Heart right ventricle (tissue), 16 donors: ENCODE data around the gene CACTIN. TPM values are rescaled to one million over a fixed set of nuclear protein-coding genes. Genes with fewer than 3 reads are reported as not detected.

ENCODE experiments used
- ATAC-seq, 8 donors: fragments of 200-7000 bp; cut with Tn5 transposase; one replicate each; pipeline ENCODE4 v1.9.1; 2020; ENCODE audit warnings: mild to moderate bottlenecking in 8 of 8, moderate library complexity in 8 of 8, moderate number of reproducible peaks in 1 of 8
- DNase-seq, 2 donors: peaks; one replicate each; pipeline ENCODE4 v3.0.0-alpha.2; 2020
- H3K27ac ChIP-seq, 10 donors: fragments of 200-600 bp; sonication (generic) in 2 of 10; one replicate each; pipeline versions ENCODE4 v1.5.0 to v1.8.0; 2020 to 2022; ENCODE audit warnings: mild to moderate bottlenecking in 3 of 10
- H3K27me3 ChIP-seq, 7 donors: fragments of 200-600 bp; one replicate each; pipeline ENCODE4 v1.8.0; 2021 to 2022; ENCODE audit warnings: mild to moderate bottlenecking in 2 of 7
- H3K36me3 ChIP-seq, 9 donors: fragments of 200-600 bp; sonication (generic) in 1 of 9; one replicate each; pipeline versions ENCODE4 v1.5.0 to v1.8.0; 2020 to 2022; ENCODE audit warnings: mild to moderate bottlenecking in 2 of 9
- H3K4me1 ChIP-seq, 9 donors: fragments of 200-600 bp; sonication (generic) in 1 of 9; one replicate each; pipeline versions ENCODE4 v1.5.0 to v1.8.0; 2020 to 2022; ENCODE audit warnings: mild to moderate bottlenecking in 4 of 9
- H3K4me3 ChIP-seq, 10 donors: fragments of 200-600 bp; sonication (generic) in 2 of 10; one replicate each; pipeline versions ENCODE4 v1.5.0 to v1.8.0; 2020 to 2022; ENCODE audit warnings: mild to moderate bottlenecking in 7 of 10, moderate library complexity in 2 of 10
- H3K9me3 ChIP-seq, 11 donors: fragments of 200-600 bp in 10 of 11; sonication (generic) in 2 of 11; one replicate each; pipeline versions ENCODE4 v1.5.0 to v1.8.0; 2013 to 2022; ENCODE audit warnings: mild to moderate bottlenecking in 2 of 11, control low read depth in 1 of 11, moderate library complexity in 1 of 11
- WGBS, 2 donors: extraction: QIAGEN DNeasy Blood & Tissue Kit; methylation state at CpG; one replicate each; pipeline ENCODE4 v1.1.7; 2013; ENCODE audit warnings: inconsistent platforms in 1 of 2; 5-methylcytosine and 5-hydroxymethylcytosine counted together
- intact Hi-C, 10 donors: fragments of 100-400 bp; cut with DNase I; formaldehyde crosslinking; loops; one replicate each; pipeline versions ENCODE4 v1.11.1 to v1.14.2; 2022
- polyA plus RNA-seq, 2 donors: library from polyadenylated mRNA; stranded (reverse); fragments of 200-250 nt; gene quantifications; one replicate each; pipeline ENCODE4 v1.2.3, GENCODE V29; 2013
- total RNA-seq, 10 donors: library from RNA; stranded (reverse); fragmentation: NEBNext Ultra II Directional in 3 of 10; extraction: Animal tissue kit (Norgen Biotek cat#: 25700) in 3 of 10; gene quantifications; one replicate each; pipeline versions ENCODE4 v1.2.1 to v1.2.4, GENCODE V29; 2021 to 2023
- TF ChIP-seq, protein P1 (sequence below), 9 donors: fragments of 200-600 bp; sonication (generic) in 2 of 9; IDR thresholded peaks; one replicate each; pipeline versions ENCODE4 v1.5.0 to v1.8.0; 2021 to 2022; ENCODE audit warnings: antibody characterized with exemption in 9 of 9, mild to moderate bottlenecking in 5 of 9, moderate library complexity in 1 of 9
- donor health status: Arrhythmogenic right ventricular cardiomyopathy.
- donor health status: ischemic (EF 13 %, LVEDD 7.1; RV severe dilation, severe dysfunction).
- donor health status: healthy with polysubstance abuse.
- donor health status: DM: no; HTN: yes; CAD: no.
- donor health status: DM: no; HTN: no; CAD: no.
- donor health status: ischemic (EF 25% LVEDD 6.9; RV normal size, moderate dysfunction).
- donor health status: ischemic (EF 25% LVEDD 5.7; RV mildly dilated, moderate dysfunction).
- donor health status: healthy.
- donor health status: DM: yes; HTN: yes; CAD: no.
- donor health status: Ischemic cardiomyopathy.
- donor health status: ischemic (EF 35%, LVEDD 5.7; RV mildly dilated, moderate dysfunction).
- donor health status: nonischemic (EF 11% LVEDD 7.7; RV severe dilation, severe dysfunction).
- donor health status: DM: yes; HTN: yes; CAD: no.
- donor health status: PGD.
- donor health status: ischemic (EF 29% LVEDD 5.4; RV normal size, mild dysfunction).
- donor health status: nonischemic (EF 23%, LVEDD 6.1; RV moderate dilation, normal function).

CACTIN gene
- total and polyA plus RNA-seq, 12 donors: 9.7 to 17.6 (median 12.7) TPM

DNA sequence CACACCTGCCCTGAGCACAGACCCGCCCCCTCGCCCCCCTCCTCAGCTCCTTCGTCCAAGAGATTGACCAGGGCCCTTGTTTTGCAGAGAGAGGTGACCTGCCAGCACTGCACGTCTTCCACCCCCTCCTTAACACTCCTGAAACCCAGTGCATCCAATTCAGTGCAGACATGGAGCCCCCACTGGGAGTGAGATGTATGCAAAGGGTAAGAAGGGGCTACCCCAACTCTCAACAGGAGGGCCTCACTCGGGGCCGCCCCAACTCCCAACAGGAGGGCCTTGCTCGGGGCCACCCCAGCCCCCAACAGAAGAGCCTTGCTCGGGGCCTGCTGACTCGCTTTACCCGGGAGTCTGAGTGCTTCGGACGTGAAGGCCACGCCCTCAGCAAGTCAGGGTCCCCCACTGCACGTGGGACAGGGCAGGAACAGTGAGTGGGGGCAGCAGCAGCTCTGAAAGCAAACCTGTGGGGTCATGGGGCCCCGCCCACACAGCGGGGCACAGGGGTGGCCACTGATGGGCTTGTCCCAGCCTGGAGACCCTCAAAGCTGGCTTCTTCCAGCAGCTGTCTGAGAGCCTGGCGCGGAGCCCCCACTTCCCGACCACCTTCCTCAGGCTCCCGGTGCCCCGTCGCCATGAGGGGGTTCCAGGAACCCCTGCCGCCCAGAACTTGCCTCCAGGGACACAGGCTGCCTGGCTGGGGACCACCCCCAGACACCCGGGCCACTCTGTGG, 5.6 kb downstream of the CACTIN start:
- peaks cover 12 to 39% (median 26%) of the 10 kb centered on the region in 9 donors for H3K4me1 ChIP-seq
- DNase-seq: no peak

DNA sequence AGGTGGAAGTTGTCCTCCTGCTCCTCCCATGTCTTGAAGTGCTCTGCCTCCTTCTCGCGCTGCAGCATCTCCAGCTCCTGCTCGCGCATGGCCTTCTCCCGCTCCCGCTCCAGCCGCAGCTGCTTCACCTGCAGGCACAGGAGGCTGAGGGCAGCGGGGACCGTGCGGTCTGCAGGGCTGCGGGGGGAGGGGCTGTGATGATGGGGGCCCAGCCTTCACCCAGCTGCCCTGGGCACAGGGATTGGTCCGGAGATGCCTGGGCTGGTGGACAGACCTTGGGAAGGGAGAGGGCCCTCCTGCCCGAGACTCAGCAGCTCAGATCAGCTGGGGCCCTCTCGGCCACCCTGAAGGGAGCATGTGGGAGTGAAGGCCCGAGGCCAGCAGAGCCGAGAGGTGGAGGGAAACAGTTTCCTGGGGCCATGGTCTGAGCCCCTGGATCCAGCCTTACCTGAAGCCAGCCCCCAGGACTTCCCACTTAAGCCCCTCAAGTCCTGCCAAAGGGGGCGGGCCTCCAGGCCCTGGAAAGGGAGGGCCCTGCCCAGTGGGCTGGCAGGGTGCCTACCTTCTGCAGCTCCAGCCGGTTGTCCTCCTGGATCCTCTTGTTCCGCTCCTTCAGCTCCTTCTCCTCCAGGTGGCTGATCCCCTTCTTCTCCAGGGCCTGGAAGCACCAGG, 6.3 kb downstream of the CACTIN start:
- TF ChIP-seq, protein P1, sequence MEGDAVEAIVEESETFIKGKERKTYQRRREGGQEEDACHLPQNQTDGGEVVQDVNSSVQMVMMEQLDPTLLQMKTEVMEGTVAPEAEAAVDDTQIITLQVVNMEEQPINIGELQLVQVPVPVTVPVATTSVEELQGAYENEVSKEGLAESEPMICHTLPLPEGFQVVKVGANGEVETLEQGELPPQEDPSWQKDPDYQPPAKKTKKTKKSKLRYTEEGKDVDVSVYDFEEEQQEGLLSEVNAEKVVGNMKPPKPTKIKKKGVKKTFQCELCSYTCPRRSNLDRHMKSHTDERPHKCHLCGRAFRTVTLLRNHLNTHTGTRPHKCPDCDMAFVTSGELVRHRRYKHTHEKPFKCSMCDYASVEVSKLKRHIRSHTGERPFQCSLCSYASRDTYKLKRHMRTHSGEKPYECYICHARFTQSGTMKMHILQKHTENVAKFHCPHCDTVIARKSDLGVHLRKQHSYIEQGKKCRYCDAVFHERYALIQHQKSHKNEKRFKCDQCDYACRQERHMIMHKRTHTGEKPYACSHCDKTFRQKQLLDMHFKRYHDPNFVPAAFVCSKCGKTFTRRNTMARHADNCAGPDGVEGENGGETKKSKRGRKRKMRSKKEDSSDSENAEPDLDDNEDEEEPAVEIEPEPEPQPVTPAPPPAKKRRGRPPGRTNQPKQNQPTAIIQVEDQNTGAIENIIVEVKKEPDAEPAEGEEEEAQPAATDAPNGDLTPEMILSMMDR (IDR thresholded peaks at IDR 0.05): no peak
- WGBS, 2 donors: 82 to 87% methylated on average over 19 of the region's 19 CpGs
- no peaks in the 10 kb centered on the region for H3K27me3 ChIP-seq
- intact Hi-C loops: loop anchor here in 2 of 10 donors (10.0 kb wide), 2 partner anchors 45 to 295 kb away; partner anchors contain the start of gene HMG20B (in 1 of the 2)
- DNase-seq (peak in 1 of 2 donors; percentile 10), ATAC-seq (no peak)
- H3K4me1 ChIP-seq: peaks cover 5 to 32% (median 19%) of the 10 kb centered on the region in 9 donors
- H3K4me3 ChIP-seq: no peak overlapping the region
- no peaks in the 10 kb centered on the region for H3K9me3 ChIP-seq
- no peak overlapping the region for H3K27ac ChIP-seq
- H3K36me3 ChIP-seq: peaks cover 0 to 78% (median 5%) of the 10 kb centered on the region in 9 donors

More for the DNA sequence above, 5.6 kb downstream of the CACTIN start:
- H3K27ac ChIP-seq: no peak overlapping the region
- H3K9me3 ChIP-seq: no peaks in the 10 kb centered on the region
- H3K4me3 ChIP-seq: no peak overlapping the region
- H3K36me3 ChIP-seq: peaks cover 0 to 73% (median 5%) of the 10 kb centered on the region in 9 donors
- intact Hi-C loops: loop anchor here in 2 of 10 donors (10.0 kb wide), 2 partner anchors 46 to 296 kb away; partner anchors contain the start of gene HMG20B (in 1 of the 2)
- ATAC-seq: no peak
- TF ChIP-seq, protein P1 (IDR thresholded peaks at IDR 0.05): no peak
- no peaks in the 10 kb centered on the region for H3K27me3 ChIP-seq
- WGBS, 2 donors: 90 to 92% methylated on average over 24 of the region's 24 CpGs

DNA sequence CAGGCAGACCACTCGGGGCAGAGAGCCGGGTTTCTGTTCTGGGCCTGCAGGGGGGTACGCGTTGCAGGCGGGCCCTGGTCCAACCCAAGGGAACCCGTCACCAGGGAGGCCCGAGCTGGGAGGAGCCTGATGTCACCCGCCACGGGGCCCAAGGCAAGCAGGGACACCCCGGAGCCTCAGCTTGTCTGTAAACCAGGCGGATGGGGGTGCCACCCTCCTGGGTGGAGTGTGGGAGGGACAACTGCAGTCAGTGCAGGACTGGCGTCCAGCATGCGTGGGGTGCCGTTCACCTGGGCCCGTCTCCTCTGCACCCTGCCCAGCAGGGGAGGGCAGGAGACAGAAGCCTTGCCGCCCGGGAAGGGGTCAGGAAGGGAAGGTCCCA, 7.0 kb downstream of the CACTIN start:
- Histone ChIP-seq H3K36me3 (peaks cover 0 to 83% (median 5%) of the 10 kb centered on the region in 9 donors), H3K27ac (no peak overlapping the region), H3K4me1 (peaks cover 0 to 25% (median 14%) of the 10 kb centered on the region in 9 donors), H3K9me3 (no peaks in the 10 kb centered on the region), H3K4me3 (no peak overlapping the region), H3K27me3 (no peaks in the 10 kb centered on the region)
- TF ChIP-seq, protein P1 (IDR thresholded peaks at IDR 0.05): no peak
- intact Hi-C loops: loop anchor here (2.0 to 10.0 kb wide), 10 partner anchors 33 to 312 kb away; partner anchors contain the start of gene HMG20B (in 1 of the 10)
- peak in 1 of 2 donors; percentile 13 for DNase-seq
- WGBS, 2 donors: 82 to 89% methylated on average over 17 of the region's 17 CpGs
- no peak for ATAC-seq
